GM12892 (cell line): ENCODE data around the gene DOCK7.

Experiments
- POLR2A ChIP-seq: IDR thresholded peaks from 2 replicates; pipeline ENCODE4 v1.6.1; 2011; ENCODE audit warnings: low read depth, low read length, control low read depth
- TAF1 ChIP-seq: IDR thresholded peaks from 2 replicates; pipeline ENCODE4 v1.6.1; 2011; ENCODE audit warnings: low read depth, mild to moderate bottlenecking, control low read depth, low read length, borderline replicate concordance

GRCh38 chr1:62509028-62509427 lies 179.2 kb downstream of the DOCK7 start:
- TF ChIP-seq POLR2A (no peak), TAF1 (no peak)
